HepG2 (cell line): ENCODE measurements around the gene NES.

Experiments used
- CTCF ChIP-seq: sonication (generic); formaldehyde crosslinking; IDR thresholded peaks from 2 replicates; pipeline ENCODE4 v1.5.0; 2020; ENCODE audit warnings: mild to moderate bottlenecking, missing genetic modification reagents, moderate library complexity
- EZH2 ChIP-seq: conservative IDR thresholded peaks from 2 replicates; pipeline ENCODE4 v1.6.1; 2012; ENCODE audit warnings: mild to moderate bottlenecking, low read depth, low read length, moderate library complexity
- GLI4 ChIP-seq: sonication (generic); formaldehyde crosslinking; IDR thresholded peaks from 2 replicates; pipeline ENCODE4 v1.5.1; 2020; ENCODE audit warnings: missing genetic modification reagents, mild to moderate bottlenecking, moderate library complexity, borderline replicate concordance
- ZNF121 ChIP-seq: sonication (generic); formaldehyde crosslinking; IDR thresholded peaks from 2 replicates; pipeline ENCODE4 v1.5.0; 2020; ENCODE audit warnings: mild to moderate bottlenecking, missing genetic modification reagents
- ZNF547 ChIP-seq: sonication (generic); formaldehyde crosslinking; IDR thresholded peaks from 2 replicates; pipeline ENCODE4 v1.5.1; 2020; ENCODE audit warnings: mild to moderate bottlenecking, missing genetic modification reagents

GRCh38 chr1:156697481-156697880, 20.3 kb upstream of the NES start:
- TF ChIP-seq ZNF121 (CRISPR knock-in tag) (no peak), GLI4 (CRISPR knock-in tag) (no peak), ZNF547 (no peak), CTCF (CRISPR knock-in tag) (no peak), EZH2 (no peak)
